OCI-LY7 (cell line): ENCODE measurements around the gene GPT2. TPM values are rescaled to one million over a fixed set of nuclear protein-coding genes. Genes with fewer than 3 reads are reported as not detected.

Source experiments
- BruUV-seq: library from RNA; stranded (reverse); fragments of 400-500 nt; replicated peaks from 2 replicates; lab custom pipeline; 2021; lab: Mats Ljungman, UMichigan
- CTCF ChIA-PET: fragments of 300-600 bp; sonication (Branson Sonifier 250); formaldehyde crosslinking; loops from one replicate; lab custom pipeline; 2022; ENCODE audit warnings: antibody characterized with exemption; ENCODE audit not compliant: unreplicated experiment; lab: Charles Lee
- POLR2A ChIA-PET: fragments of 300-600 bp; sonication (Branson Sonifier 250); formaldehyde crosslinking; loops from one replicate; lab custom pipeline; 2022; ENCODE audit warnings: antibody characterized with exemption; lab: Charles Lee
- DNase-seq: peaks from one replicate; pipeline ENCODE4 v3.0.0-alpha.2; 2015; ENCODE audit warnings: low spot score
- H2AFZ ChIP-seq: fragments of 200-600 bp; sonication (generic), shearing (Covaris generic); 2 replicates; pipeline ENCODE4 v1.6.1; 2014; ENCODE audit warnings: mild to moderate bottlenecking, antibody characterized with exemption, low read length, moderate library complexity
- H3K27ac ChIP-seq: fragments of 200-600 bp; sonication (generic); 2 replicates; pipeline ENCODE4 v1.5.1; 2014; ENCODE audit warnings: mixed run types, low read depth, mild to moderate bottlenecking, moderate library complexity, low read length, inconsistent platforms; ENCODE audit not compliant: poor library complexity, severe bottlenecking
- H3K36me3 ChIP-seq: fragments of 200-600 bp; sonication (generic); 2 replicates; pipeline ENCODE4 v1.6.1; 2014; ENCODE audit warnings: mild to moderate bottlenecking, antibody characterized with exemption, low read length, moderate library complexity, mixed read lengths; ENCODE audit not compliant: insufficient read depth
- H3K4me1 ChIP-seq: fragments of 200-600 bp; sonication (generic); 2 replicates; pipeline ENCODE4 v1.5.1; 2014; ENCODE audit warnings: mild to moderate bottlenecking, low read length; ENCODE audit not compliant: insufficient read depth, poor library complexity, severe bottlenecking
- H3K4me2 ChIP-seq: fragments of 200-600 bp; sonication (generic); 2 replicates; pipeline ENCODE4 v1.6.1; 2014; ENCODE audit warnings: mild to moderate bottlenecking, low read length
- H3K4me3 ChIP-seq: fragments of 200-600 bp; sonication (generic); 2 replicates; pipeline ENCODE4 v1.5.1; 2014; ENCODE audit warnings: mild to moderate bottlenecking, low read depth, low read length; ENCODE audit not compliant: poor library complexity, severe bottlenecking
- H3K79me2 ChIP-seq: fragments of 200-600 bp; sonication (generic); 2 replicates; pipeline ENCODE4 v1.6.1; 2016; ENCODE audit warnings: low read depth, mild to moderate bottlenecking, low read length, moderate library complexity, mixed read lengths; ENCODE audit not compliant: insufficient read depth
- H3K9me2 ChIP-seq: fragments of 200-600 bp; sonication (generic); 2 replicates; pipeline ENCODE4 v1.6.1; 2016; ENCODE audit warnings: mild to moderate bottlenecking, low read length, mixed read lengths; ENCODE audit not compliant: insufficient read depth
- H3K9me3 ChIP-seq: fragments of 200-600 bp; sonication (generic); 2 replicates; pipeline ENCODE4 v1.6.1; 2014; ENCODE audit warnings: mild to moderate bottlenecking, mixed run types, low read length, mixed read lengths
- H4K20me1 ChIP-seq: fragments of 200-600 bp; sonication (generic); 2 replicates; pipeline ENCODE4 v1.6.1; 2014; ENCODE audit warnings: mild to moderate bottlenecking, antibody characterized with exemption, low read length, moderate library complexity, mixed read lengths; ENCODE audit not compliant: insufficient read depth
- CTCF ChIP-seq: fragments of 200-600 bp; sonication (generic); conservative IDR thresholded peaks from 2 replicates; pipeline ENCODE4 v1.5.1; 2014; ENCODE audit warnings: mild to moderate bottlenecking, antibody characterized with exemption, low read length, moderate library complexity, mixed read lengths
- EZH2phosphoT487 ChIP-seq: fragments of 200-600 bp; sonication (generic); IDR thresholded peaks from 2 replicates; pipeline ENCODE4 v1.6.1; 2018; ENCODE audit warnings: low read depth, borderline replicate concordance, mild to moderate bottlenecking, mixed run types, antibody characterized with exemption, low read length, moderate library complexity, mixed read lengths
- intact Hi-C: fragments of 100-400 bp; cut with micrococcal nuclease; formaldehyde crosslinking; loops from one replicate; pipeline ENCODE4 v1.10.0; 2022; ENCODE audit not compliant: unreplicated experiment
- total RNA-seq, 2 experiments: library from RNA; depleted of rRNA in 1 of 2; stranded (reverse); fragments of >200 nt in 1 of 2; shearing (Covaris generic) in 1 of 2; gene quantifications; 2 replicates each; pipeline ENCODE4 v1.2.3, GENCODE V29; 2014 to 2022

Gene GPT2
- total RNA-seq, 2 experiments from 2014 or later, result 42.5 to 105 TPM

GRCh38 chr16:46970089-46970488 lies 85.9 kb downstream of the GPT2 start:
- Histone ChIP-seq H3K4me2 (no peak overlapping the region), H3K27ac (no peak overlapping the region), H3K4me1 (peaks cover 31% of the 10 kb centered on the region), H4K20me1 (peaks cover 29% of the 10 kb centered on the region), H3K9me2 (no peaks in the 10 kb centered on the region), H3K4me3 (no peak overlapping the region), H3K79me2 (peaks cover 72% of the 10 kb centered on the region), H3K9me3 (no peaks in the 10 kb centered on the region), H3K36me3 (peaks cover 74% of the 10 kb centered on the region), H2AFZ (no peak overlapping the region)
- DNase-seq, result no peak
- intact Hi-C loops, result loop anchor here (5.0 to 10.0 kb wide), 3 partner anchors 67 to 525 kb away; no protein-coding TSS in a partner anchor
- TF ChIP-seq CTCF (no peak), EZH2phosphoT487 (no peak)
- POLR2A ChIA-PET, result interaction anchor here (0.7 kb wide), 1 partner anchor 311 kb away, joined by 3 read pairs; no protein-coding TSS in a partner anchor
- no TSS peak for BruUV-seq
- CTCF ChIA-PET, result no interaction called here

- peaks cover 36% of the 10 kb centered on the region for H3K4me1 ChIP-seq
- intact Hi-C loops, result loop anchor here (5.0 to 10.0 kb wide), 3 partner anchors 66 to 524 kb away; no protein-coding TSS in a partner anchor
- TF ChIP-seq CTCF (no peak), EZH2phosphoT487 (no peak)
- peaks cover 29% of the 10 kb centered on the region for H4K20me1 ChIP-seq
- ChIA-PET POLR2A (interaction anchor here (0.6 to 0.7 kb wide), 4 partner anchors 186 to 1396 kb away, joined by 3 to 5 read pairs (median 4); no protein-coding TSS in a partner anchor), CTCF (no interaction called here)
- H2AFZ ChIP-seq, result no peak overlapping the region
- BruUV-seq, result no TSS peak
- no peaks in the 10 kb centered on the region for H3K9me2 ChIP-seq
- H3K27ac ChIP-seq, result no peak overlapping the region
- H3K79me2 ChIP-seq, result peaks cover 69% of the 10 kb centered on the region
- no peak for DNase-seq
- H3K4me3 ChIP-seq, result no peak overlapping the region
- H3K4me2 ChIP-seq, result no peak overlapping the region
- H3K9me3 ChIP-seq, result no peaks in the 10 kb centered on the region
- H3K36me3 ChIP-seq, result peaks cover 63% of the 10 kb centered on the region
Observed at GRCh38 chr16:46971271-46971670, 87.1 kb downstream of the GPT2 start.
